GM12878 (cell line): ENCODE measurements around the gene TOX2.

Experiments used
- BRCA1 ChIP-seq: IDR thresholded peaks from 2 replicates; pipeline ENCODE4 v1.6.1; 2011; ENCODE audit warnings: low read depth, low read length, improper control_type of control experiment
- POLR2A ChIP-seq: IDR thresholded peaks from 2 replicates; pipeline ENCODE4 v1.6.1; 2011; ENCODE audit warnings: low read depth, mild to moderate bottlenecking, low read length

DNA sequence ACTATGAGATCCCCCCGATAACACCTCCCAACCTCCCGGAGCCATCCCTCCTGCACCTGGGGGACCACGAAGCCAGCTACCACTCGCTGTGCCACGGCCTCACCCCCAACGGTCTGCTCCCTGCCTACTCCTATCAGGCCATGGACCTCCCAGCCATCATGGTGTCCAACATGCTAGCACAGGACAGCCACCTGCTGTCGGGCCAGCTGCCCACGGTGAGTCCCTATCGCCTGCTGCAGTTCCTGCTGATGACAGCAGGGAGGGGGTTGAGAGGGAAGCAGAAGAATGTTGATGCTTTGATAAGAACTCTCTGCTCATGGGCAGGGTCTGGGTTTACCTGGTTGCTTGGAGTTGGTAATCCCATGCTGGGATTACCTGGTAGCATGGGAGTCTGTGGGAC is 91.9 kb downstream of the TOX2 start:
- TF ChIP-seq BRCA1 (no peak), POLR2A (no peak)
